ENCODE data around the gene MACROD1.

DNA sequence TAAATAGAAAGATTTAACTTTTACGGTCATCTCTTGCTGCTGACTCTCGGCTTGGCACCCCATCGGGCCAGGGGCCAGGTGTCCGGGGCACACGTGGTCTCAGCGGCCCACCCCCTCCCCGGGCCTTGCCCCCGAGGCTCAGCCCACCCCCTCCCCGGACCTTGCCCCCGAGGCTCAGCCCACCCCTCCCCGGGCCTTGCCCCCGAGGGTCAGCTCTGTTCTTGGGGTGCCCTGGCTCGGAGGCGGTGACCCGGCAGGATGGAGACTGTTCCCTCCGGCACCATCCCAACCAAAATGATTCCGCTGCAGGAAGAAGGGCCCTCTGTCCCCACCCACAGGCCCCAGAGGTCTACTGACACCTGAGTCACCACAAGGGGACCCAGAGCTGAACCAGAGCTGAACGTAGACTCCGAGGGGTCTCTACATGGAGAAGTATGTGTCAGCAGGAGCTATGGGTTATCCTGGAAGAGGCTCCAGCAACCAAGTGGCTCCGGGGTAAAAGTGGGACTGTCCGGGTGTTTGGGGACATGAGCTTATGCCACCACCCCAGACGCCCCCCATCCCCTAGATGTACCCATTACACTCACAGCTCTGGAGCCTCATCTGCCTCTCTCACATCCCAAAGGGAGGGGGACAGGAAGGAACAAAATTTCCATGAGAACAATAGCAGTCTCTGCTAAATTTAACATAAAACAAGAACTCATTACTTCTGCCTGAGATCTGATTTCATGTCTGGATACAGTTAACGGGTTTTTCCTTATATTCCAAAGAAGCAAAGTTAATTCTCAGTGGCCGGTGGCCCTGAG, 38.4 kb downstream of the MACROD1 start:
- TF ChIP-seq NR3C1 (CRISPR knock-in tag; conservative IDR thresholded peaks at IDR 0.05; ENCODE audit: low read depth) (no peak), ATF1 (CRISPR knock-in tag; IDR thresholded peaks at IDR 0.05) (no peak), ZNF416 (CRISPR knock-in tag; IDR thresholded peaks at IDR 0.05) (no peak)
- TF ChIP-seq, protein P1, sequence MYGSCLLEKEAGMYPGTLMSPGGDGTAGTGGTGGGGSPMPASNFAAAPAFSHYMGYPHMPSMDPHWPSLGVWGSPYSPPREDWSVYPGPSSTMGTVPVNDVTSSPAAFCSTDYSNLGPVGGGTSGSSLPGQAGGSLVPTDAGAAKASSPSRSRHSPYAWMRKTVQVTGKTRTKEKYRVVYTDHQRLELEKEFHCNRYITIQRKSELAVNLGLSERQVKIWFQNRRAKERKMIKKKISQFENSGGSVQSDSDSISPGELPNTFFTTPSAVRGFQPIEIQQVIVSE (CRISPR knock-in tag; IDR thresholded peaks at IDR 0.05; ENCODE audit: borderline replicate concordance), result no peak
- TF ChIP-seq, protein P2, sequence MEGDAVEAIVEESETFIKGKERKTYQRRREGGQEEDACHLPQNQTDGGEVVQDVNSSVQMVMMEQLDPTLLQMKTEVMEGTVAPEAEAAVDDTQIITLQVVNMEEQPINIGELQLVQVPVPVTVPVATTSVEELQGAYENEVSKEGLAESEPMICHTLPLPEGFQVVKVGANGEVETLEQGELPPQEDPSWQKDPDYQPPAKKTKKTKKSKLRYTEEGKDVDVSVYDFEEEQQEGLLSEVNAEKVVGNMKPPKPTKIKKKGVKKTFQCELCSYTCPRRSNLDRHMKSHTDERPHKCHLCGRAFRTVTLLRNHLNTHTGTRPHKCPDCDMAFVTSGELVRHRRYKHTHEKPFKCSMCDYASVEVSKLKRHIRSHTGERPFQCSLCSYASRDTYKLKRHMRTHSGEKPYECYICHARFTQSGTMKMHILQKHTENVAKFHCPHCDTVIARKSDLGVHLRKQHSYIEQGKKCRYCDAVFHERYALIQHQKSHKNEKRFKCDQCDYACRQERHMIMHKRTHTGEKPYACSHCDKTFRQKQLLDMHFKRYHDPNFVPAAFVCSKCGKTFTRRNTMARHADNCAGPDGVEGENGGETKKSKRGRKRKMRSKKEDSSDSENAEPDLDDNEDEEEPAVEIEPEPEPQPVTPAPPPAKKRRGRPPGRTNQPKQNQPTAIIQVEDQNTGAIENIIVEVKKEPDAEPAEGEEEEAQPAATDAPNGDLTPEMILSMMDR (IDR thresholded peaks at IDR 0.05), result no peak
- TF ChIP-seq, protein P3, sequence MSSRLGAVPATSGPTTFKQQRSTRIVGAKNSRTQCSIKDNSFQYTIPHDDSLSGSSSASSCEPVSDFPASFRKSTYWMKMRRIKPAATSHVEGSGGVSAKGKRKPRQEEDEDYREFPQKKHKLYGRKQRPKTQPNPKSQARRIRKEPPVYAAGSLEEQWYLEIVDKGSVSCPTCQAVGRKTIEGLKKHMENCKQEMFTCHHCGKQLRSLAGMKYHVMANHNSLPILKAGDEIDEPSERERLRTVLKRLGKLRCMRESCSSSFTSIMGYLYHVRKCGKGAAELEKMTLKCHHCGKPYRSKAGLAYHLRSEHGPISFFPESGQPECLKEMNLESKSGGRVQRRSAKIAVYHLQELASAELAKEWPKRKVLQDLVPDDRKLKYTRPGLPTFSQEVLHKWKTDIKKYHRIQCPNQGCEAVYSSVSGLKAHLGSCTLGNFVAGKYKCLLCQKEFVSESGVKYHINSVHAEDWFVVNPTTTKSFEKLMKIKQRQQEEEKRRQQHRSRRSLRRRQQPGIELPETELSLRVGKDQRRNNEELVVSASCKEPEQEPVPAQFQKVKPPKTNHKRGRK (CRISPR knock-in tag; IDR thresholded peaks at IDR 0.05; ENCODE audit: borderline replicate concordance), result no peak
- TF ChIP-seq, protein P4, sequence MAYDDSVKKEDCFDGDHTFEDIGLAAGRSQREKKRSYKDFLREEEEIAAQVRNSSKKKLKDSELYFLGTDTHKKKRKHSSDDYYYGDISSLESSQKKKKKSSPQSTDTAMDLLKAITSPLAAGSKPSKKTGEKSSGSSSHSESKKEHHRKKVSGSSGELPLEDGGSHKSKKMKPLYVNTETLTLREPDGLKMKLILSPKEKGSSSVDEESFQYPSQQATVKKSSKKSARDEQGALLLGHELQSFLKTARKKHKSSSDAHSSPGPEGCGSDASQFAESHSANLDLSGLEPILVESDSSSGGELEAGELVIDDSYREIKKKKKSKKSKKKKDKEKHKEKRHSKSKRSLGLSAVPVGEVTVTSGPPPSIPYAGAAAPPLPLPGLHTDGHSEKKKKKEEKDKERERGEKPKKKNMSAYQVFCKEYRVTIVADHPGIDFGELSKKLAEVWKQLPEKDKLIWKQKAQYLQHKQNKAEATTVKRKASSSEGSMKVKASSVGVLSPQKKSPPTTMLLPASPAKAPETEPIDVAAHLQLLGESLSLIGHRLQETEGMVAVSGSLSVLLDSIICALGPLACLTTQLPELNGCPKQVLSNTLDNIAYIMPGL (CRISPR knock-in tag; IDR thresholded peaks at IDR 0.05), result no peak

All from WTC11 (cell line).